PC-3 (cell line): ENCODE data around the gene HPS6.

Source experiments
- CTCF ChIP-seq: fragments of 300-600 bp; sonication (generic); conservative IDR thresholded peaks from 2 replicates; pipeline ENCODE4 v1.5.1; 2017; ENCODE audit warnings: antibody characterized with exemption, low read depth, mild to moderate bottlenecking, low read length
- EZH2 ChIP-seq: fragments of 300-600 bp; sonication (generic); IDR thresholded peaks from one replicate; pipeline ENCODE4 v1.6.1; 2017; ENCODE audit warnings: antibody characterized with exemption, mild to moderate bottlenecking, low read length; ENCODE audit not compliant: unreplicated experiment

- TF ChIP-seq CTCF = peak; percentile 88
- TF ChIP-seq EZH2 = no peak
Measured at GRCh38 chr10:102072673-102073527, 7.8 kb downstream of the HPS6 start.
